AG09309 (cell line): ENCODE measurements around the gene UBE2F.

ENCODE experiments used
- DNase-seq: peaks from one replicate; pipeline ENCODE4 v3.0.0-alpha.2; 2010; ENCODE audit warnings: low read depth
- H3K4me3 ChIP-seq: 2 replicates; pipeline ENCODE4 v1.5.1; 2011; ENCODE audit warnings: mild to moderate bottlenecking, low read depth, low read length, moderate library complexity; ENCODE audit not compliant: control insufficient read depth
- CTCF ChIP-seq: IDR thresholded peaks from 2 replicates; pipeline ENCODE4 v1.5.1; 2011; ENCODE audit warnings: mild to moderate bottlenecking, low read depth, low read length, inconsistent platforms; ENCODE audit not compliant: insufficient read depth, control insufficient read depth; ENCODE audit errors: missing control alignments

UBE2F gene, protein sequence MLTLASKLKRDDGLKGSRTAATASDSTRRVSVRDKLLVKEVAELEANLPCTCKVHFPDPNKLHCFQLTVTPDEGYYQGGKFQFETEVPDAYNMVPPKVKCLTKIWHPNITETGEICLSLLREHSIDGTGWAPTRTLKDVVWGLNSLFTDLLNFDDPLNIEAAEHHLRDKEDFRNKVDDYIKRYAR

GRCh38 chr2:237966565-237967462, at the start of gene UBE2F:
Gene UBE2F (plus strand): TSS chr2:237967014. CDS start chr2:237973108, 6,094 bp downstream.
- peak; percentile 84 for DNase-seq
- TF ChIP-seq CTCF = no peak
- peak within 1 kb of the TSS; percentile 93 for H3K4me3 ChIP-seq

DNA sequence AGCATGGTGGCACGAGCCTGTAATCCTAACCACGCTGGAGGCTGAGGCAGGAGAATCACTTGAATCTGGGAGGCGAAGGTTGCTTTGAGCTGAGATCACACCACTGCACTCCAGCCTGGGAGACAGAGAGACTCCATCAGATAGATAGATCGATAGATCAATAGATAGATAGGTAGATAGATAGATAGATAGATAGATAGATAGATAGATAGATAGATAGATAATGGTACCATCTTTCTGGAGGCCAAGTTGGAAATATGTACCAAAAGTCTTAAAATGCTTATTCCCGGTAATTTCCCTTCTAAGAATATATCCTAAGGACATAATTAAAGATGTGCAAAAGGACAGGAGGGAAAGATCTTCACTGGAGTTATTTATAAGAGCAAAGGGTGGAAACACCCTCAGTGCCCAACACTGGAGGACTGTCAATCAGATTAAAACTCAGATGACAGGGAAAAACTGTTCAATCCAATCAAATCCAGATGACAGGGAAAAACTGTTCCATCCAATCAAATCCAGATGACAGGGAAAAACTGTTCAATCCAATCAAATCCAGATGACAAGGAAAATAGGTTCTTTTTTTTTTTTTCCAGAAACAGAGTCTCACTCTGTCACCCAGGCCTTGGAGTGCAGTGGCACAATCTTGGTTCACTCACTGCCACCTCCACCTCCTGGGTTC, 49.0 kb upstream of the UBE2F start:
- DNase-seq = no peak
- no peak for TF ChIP-seq CTCF
- H3K4me3 ChIP-seq = no peak overlapping the region

DNA sequence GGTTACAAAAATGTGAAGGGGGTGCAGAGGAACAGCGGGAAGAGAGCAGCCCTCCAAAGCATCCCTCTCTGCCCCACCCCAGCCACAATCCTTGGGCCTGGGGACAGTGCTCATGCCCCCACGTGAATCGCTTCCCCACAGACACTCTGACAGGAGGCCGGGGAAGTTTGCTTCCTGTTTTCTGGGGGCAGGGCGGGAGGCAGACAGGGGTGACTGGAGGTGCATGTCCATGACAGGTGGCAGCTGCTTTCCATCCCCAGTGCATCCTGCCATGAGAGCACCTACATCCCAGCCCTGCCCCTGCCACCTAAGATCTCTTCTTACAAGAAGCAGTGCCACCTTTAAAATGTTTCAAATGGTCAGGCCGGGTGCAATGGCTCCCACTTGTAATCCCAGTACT, 47.2 kb upstream of the UBE2F start:
- no peak overlapping the region for H3K4me3 ChIP-seq
- TF ChIP-seq CTCF = no peak
- DNase-seq = no peak

- TF ChIP-seq CTCF = no peak
- H3K4me3 ChIP-seq = no peak overlapping the region
- DNase-seq = no peak
Observed at GRCh38 chr2:237920673-237921072, 46.1 kb upstream of the UBE2F start.

DNA sequence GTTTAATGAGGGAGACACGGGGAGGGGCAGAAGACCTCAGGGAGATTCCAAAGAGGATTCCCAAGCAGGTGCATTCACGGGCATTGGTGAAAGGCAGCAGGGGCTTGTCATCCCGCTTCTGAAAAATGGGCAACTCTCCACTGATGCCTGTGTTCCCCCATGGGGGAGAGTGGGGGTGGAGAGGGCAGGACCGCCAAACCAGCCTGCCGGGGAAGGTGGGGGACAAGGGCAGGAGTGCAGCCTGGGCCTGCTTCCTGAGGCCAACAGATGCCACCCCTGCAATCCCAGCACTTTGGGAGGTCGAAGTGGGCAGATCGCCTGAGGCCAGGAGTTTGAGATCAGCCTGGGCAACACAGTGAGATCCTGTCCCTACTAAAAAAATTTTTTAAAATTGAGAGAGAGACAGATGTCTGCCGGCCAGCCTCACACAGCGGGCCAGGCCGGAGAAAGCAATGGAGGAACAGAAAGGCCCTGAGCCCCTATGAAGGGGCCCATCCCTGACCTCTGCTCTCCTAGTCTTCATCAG, 44.8 kb upstream of the UBE2F start:
- DNase-seq = no peak
- TF ChIP-seq CTCF = no peak
- H3K4me3 ChIP-seq = no peak overlapping the region

- DNase-seq = no peak
- TF ChIP-seq CTCF = no peak
- H3K4me3 ChIP-seq = no peak overlapping the region
Observed at GRCh38 chr2:237922641-237923361, 44.0 kb upstream of the UBE2F start.
